GM19328 (cell line): ENCODE data around the gene STRAP.
A peak's percentile ranks its signal among the peaks of the same experiment; 100 is the strongest.
"Not testable (repeated sequence)": the region's sequence is repeated elsewhere in the genome, so short reads cannot be mapped to it uniquely, and the experiment has no call there.

Experiments
- ATAC-seq: cut with Tn5 transposase; IDR thresholded peaks from one replicate; pipeline ENCODE4 v1.9.1; 2021; ENCODE audit warnings: mild to moderate bottlenecking, moderate library complexity; ENCODE audit not compliant: unreplicated experiment

Gene STRAP

GRCh38 chr12:15868186-15868585, 14.0 kb upstream of the STRAP start:
- ATAC-seq = no peak

GRCh38 chr12:15873556-15873955, 8.6 kb upstream of the STRAP start:
- no peak for ATAC-seq

- not testable (repeated sequence) for ATAC-seq
Observed at GRCh38 chr12:15874556-15875145, 7.5 kb upstream of the STRAP start.

- no peak for ATAC-seq
Observed at GRCh38 chr12:15875863-15876262, 6.3 kb upstream of the STRAP start.

- no peak for ATAC-seq
Observed at GRCh38 chr12:15879413-15879812, 2.8 kb upstream of the STRAP start.

GRCh38 chr12:15880721-15881120, 1.5 kb upstream of the STRAP start:
- no peak for ATAC-seq

- ATAC-seq = no peak
Observed at GRCh38 chr12:15883536-15883935, 1.3 kb downstream of the STRAP start.

GRCh38 chr12:15886372-15887042, 4.3 kb downstream of the STRAP start:
- no peak for ATAC-seq

- no peak for ATAC-seq
Observed at GRCh38 chr12:15887043-15887817, 5.0 kb downstream of the STRAP start.

- no peak for ATAC-seq
Observed at GRCh38 chr12:15892645-15893259, 10.6 kb downstream of the STRAP start.

- ATAC-seq = no peak
Observed at GRCh38 chr12:15893260-15893659, 11.1 kb downstream of the STRAP start.

- ATAC-seq = no peak
Observed at GRCh38 chr12:15896867-15897266, 14.7 kb downstream of the STRAP start.

GRCh38 chr12:15897433-15897832, 15.2 kb downstream of the STRAP start:
- no peak for ATAC-seq

- ATAC-seq = peak; percentile 50
Observed at GRCh38 chr12:15899282-15899870, 17.2 kb downstream of the STRAP start.

GRCh38 chr12:15904378-15904920, 22.3 kb downstream of the STRAP start:
- no peak for ATAC-seq

GRCh38 chr12:15910468-15910863, 28.3 kb downstream of the STRAP start:
- no peak for ATAC-seq

GRCh38 chr12:15910864-15911721, 28.9 kb downstream of the STRAP start, which contains the start of gene DERA:
Gene DERA, plus strand, starts transcription at chr12:15911332. Its CDS starts 52 bp downstream, at chr12:15911384.
- peak; percentile 92 for ATAC-seq

GRCh38 chr12:15911931-15912330, 29.7 kb downstream of the STRAP start:
- ATAC-seq = not testable (repeated sequence)

- ATAC-seq = not testable (repeated sequence)
Observed at GRCh38 chr12:15914131-15914530, 31.9 kb downstream of the STRAP start.

GRCh38 chr12:15918066-15918465, 35.9 kb downstream of the STRAP start:
- ATAC-seq = no peak
